Measurements from ENCODE around the gene SLC9B1. TPM values are rescaled to one million over a fixed set of nuclear protein-coding genes. Genes with fewer than 3 reads are reported as not detected.
"Not testable (repeated sequence)": the region's sequence is repeated elsewhere in the genome, so short reads cannot be mapped to it uniquely, and the experiment has no call there.

SLC9B1 gene
- total RNA-seq, 1 donor from 2014 or later, result 1.6 TPM

GRCh38 chr4:102959496-102959895 is 60.0 kb downstream of the SLC9B1 start:
- no peak for DNase-seq (ENCODE audit: extremely low spot score, unreplicated experiment)
- H3K9me3 Mint-ChIP-seq, result no peaks in the 10 kb centered on the region
- no peaks in the 10 kb centered on the region for H3K36me3 Mint-ChIP-seq
- no peak for TF ChIP-seq CTCF (conservative IDR thresholded peaks at IDR 0.05)
- no peaks in the 10 kb centered on the region for H3K27me3 Mint-ChIP-seq
- no peaks in the 10 kb centered on the region for H3K4me1 Mint-ChIP-seq (ENCODE audit: unreplicated experiment)
- no peak overlapping the region for H3K4me3 Mint-ChIP-seq
- no peak overlapping the region for H3K27ac Mint-ChIP-seq

- H3K9me3 Mint-ChIP-seq, result no peaks in the 10 kb centered on the region
- H3K27me3 Mint-ChIP-seq, result peaks cover 3% of the 10 kb centered on the region
- H3K27ac Mint-ChIP-seq, result no peak overlapping the region
- no peak for TF ChIP-seq CTCF (conservative IDR thresholded peaks at IDR 0.05)
- no peaks in the 10 kb centered on the region for H3K36me3 Mint-ChIP-seq
- no peak for DNase-seq (ENCODE audit: extremely low spot score, unreplicated experiment)
- H3K4me3 Mint-ChIP-seq, result no peak overlapping the region
- no peaks in the 10 kb centered on the region for H3K4me1 Mint-ChIP-seq (ENCODE audit: unreplicated experiment)
Observed at GRCh38 chr4:102945066-102945465, 74.4 kb downstream of the SLC9B1 start.

- H3K27me3 Mint-ChIP-seq; H3K4me3 Mint-ChIP-seq; DNase-seq (ENCODE audit: extremely low spot score, unreplicated experiment); H3K36me3 Mint-ChIP-seq; H3K4me1 Mint-ChIP-seq (ENCODE audit: unreplicated experiment); H3K9me3 Mint-ChIP-seq; H3K27ac Mint-ChIP-seq: not testable (repeated sequence)
Observed at GRCh38 chr4:102938063-102938462, 81.4 kb downstream of the SLC9B1 start.

- DNase-seq (ENCODE audit: extremely low spot score, unreplicated experiment), result no peak
- Mint-ChIP-seq H3K27me3 (no peaks in the 10 kb centered on the region), H3K27ac (no peak overlapping the region), H3K36me3 (no peaks in the 10 kb centered on the region), H3K4me3 (no peak overlapping the region), H3K4me1 (ENCODE audit: unreplicated experiment) (no peaks in the 10 kb centered on the region), H3K9me3 (no peaks in the 10 kb centered on the region)
- no peak for TF ChIP-seq CTCF (conservative IDR thresholded peaks at IDR 0.05)
Observed at GRCh38 chr4:102935716-102936115, 83.8 kb downstream of the SLC9B1 start.

- not testable (repeated sequence) for H3K4me1 Mint-ChIP-seq (ENCODE audit: unreplicated experiment); DNase-seq (ENCODE audit: extremely low spot score, unreplicated experiment); H3K27ac Mint-ChIP-seq; H3K27me3 Mint-ChIP-seq; H3K9me3 Mint-ChIP-seq; H3K4me3 Mint-ChIP-seq; H3K36me3 Mint-ChIP-seq
Observed at GRCh38 chr4:102919697-102920096, 99.8 kb downstream of the SLC9B1 start.

- Mint-ChIP-seq H3K4me1 (ENCODE audit: unreplicated experiment) (no peaks in the 10 kb centered on the region), H3K36me3 (no peaks in the 10 kb centered on the region), H3K9me3 (peaks cover 12% of the 10 kb centered on the region), H3K27ac (no peak overlapping the region), H3K27me3 (no peaks in the 10 kb centered on the region), H3K4me3 (no peak overlapping the region)
- TF ChIP-seq CTCF (conservative IDR thresholded peaks at IDR 0.05), result no peak
- DNase-seq (ENCODE audit: extremely low spot score, unreplicated experiment), result no peak
Observed at GRCh38 chr4:102918859-102919258, 100.6 kb downstream of the SLC9B1 start.

GRCh38 chr4:102901804-102902203 is 117.7 kb downstream of the SLC9B1 start:
- no peak for TF ChIP-seq CTCF (conservative IDR thresholded peaks at IDR 0.05)
- no peak overlapping the region for H3K4me3 Mint-ChIP-seq
- H3K36me3 Mint-ChIP-seq, result no peaks in the 10 kb centered on the region
- no peak for DNase-seq (ENCODE audit: extremely low spot score, unreplicated experiment)
- no peaks in the 10 kb centered on the region for H3K4me1 Mint-ChIP-seq (ENCODE audit: unreplicated experiment)
- H3K27me3 Mint-ChIP-seq, result no peaks in the 10 kb centered on the region
- H3K27ac Mint-ChIP-seq, result no peak overlapping the region
- H3K9me3 Mint-ChIP-seq, result no peaks in the 10 kb centered on the region

GRCh38 chr4:102897610-102898009 is 121.9 kb downstream of the SLC9B1 start:
- DNase-seq (ENCODE audit: extremely low spot score, unreplicated experiment); H3K27ac Mint-ChIP-seq; H3K9me3 Mint-ChIP-seq; H3K4me3 Mint-ChIP-seq; H3K36me3 Mint-ChIP-seq; H3K4me1 Mint-ChIP-seq (ENCODE audit: unreplicated experiment); H3K27me3 Mint-ChIP-seq: not testable (repeated sequence)

GRCh38 chr4:102896547-102896946 is 123.0 kb downstream of the SLC9B1 start:
- not testable (repeated sequence) for H3K36me3 Mint-ChIP-seq; H3K27me3 Mint-ChIP-seq; H3K4me1 Mint-ChIP-seq (ENCODE audit: unreplicated experiment); H3K27ac Mint-ChIP-seq; H3K4me3 Mint-ChIP-seq; DNase-seq (ENCODE audit: extremely low spot score, unreplicated experiment); H3K9me3 Mint-ChIP-seq

GRCh38 chr4:102889866-102890265 is 129.6 kb downstream of the SLC9B1 start:
- DNase-seq (ENCODE audit: extremely low spot score, unreplicated experiment); H3K4me1 Mint-ChIP-seq (ENCODE audit: unreplicated experiment): not testable (repeated sequence)

More at GRCh38 chr4:102889866-102890265, 129.6 kb downstream of the SLC9B1 start:
- not testable (repeated sequence) for H3K9me3 Mint-ChIP-seq, H3K36me3 Mint-ChIP-seq, H3K27ac Mint-ChIP-seq, H3K27me3 Mint-ChIP-seq, H3K4me3 Mint-ChIP-seq
